OCI-LY1 (cell line): ENCODE results near the gene CD207.
A peak's percentile ranks its signal among the peaks of the same experiment; 100 is the strongest.

Experiments used
- H2AFZ ChIP-seq: fragments of 200-600 bp; sonication (generic), shearing (Covaris generic); 2 replicates; pipeline ENCODE4 v1.6.0; 2014; ENCODE audit warnings: antibody characterized with exemption, mild to moderate bottlenecking, low read length
- H3F3A ChIP-seq: fragments of 200-600 bp; sonication (generic), shearing (Covaris generic); 2 replicates; pipeline ENCODE4 v1.6.0; 2014; ENCODE audit warnings: mild to moderate bottlenecking, antibody characterized with exemption, low read length, moderate library complexity; ENCODE audit not compliant: insufficient read depth
- H3K27ac ChIP-seq: fragments of 200-600 bp; sonication (generic); 2 replicates; pipeline ENCODE4 v1.5.1; 2014; ENCODE audit warnings: low read length, mixed run types, mild to moderate bottlenecking, low read depth; ENCODE audit not compliant: poor library complexity, severe bottlenecking
- H3K27me3 ChIP-seq: fragments of 200-600 bp; sonication (generic); 2 replicates; pipeline ENCODE4 v1.6.0; 2014; ENCODE audit warnings: antibody characterized with exemption, mild to moderate bottlenecking, low read length, moderate library complexity; ENCODE audit not compliant: insufficient read depth
- H3K36me3 ChIP-seq: fragments of 200-600 bp; sonication (generic); 2 replicates; pipeline ENCODE4 v1.6.1; 2014; ENCODE audit warnings: mild to moderate bottlenecking, antibody characterized with exemption, low read length, moderate library complexity, mixed read lengths; ENCODE audit not compliant: insufficient read depth
- H3K4me1 ChIP-seq: fragments of 200-600 bp; sonication (generic); 2 replicates; pipeline ENCODE4 v1.5.1; 2014; ENCODE audit warnings: mild to moderate bottlenecking, low read length, moderate library complexity; ENCODE audit not compliant: insufficient read depth, severe bottlenecking
- H3K4me2 ChIP-seq: fragments of 200-600 bp; sonication (generic), shearing (Covaris generic); 2 replicates; pipeline ENCODE4 v1.6.1; 2014; ENCODE audit warnings: low read length
- H3K4me3 ChIP-seq: fragments of 200-600 bp; sonication (generic); 2 replicates; pipeline ENCODE4 v1.5.1; 2014; ENCODE audit warnings: low read length, low read depth, mild to moderate bottlenecking, mixed read lengths; ENCODE audit not compliant: poor library complexity, severe bottlenecking
- H3K79me2 ChIP-seq: fragments of 200-600 bp; shearing (Covaris generic); 2 replicates; pipeline ENCODE4 v1.6.1; 2016; ENCODE audit warnings: mixed run types, low read length, mixed read lengths; ENCODE audit not compliant: insufficient read depth
- H3K9ac ChIP-seq: fragments of 200-600 bp; sonication (generic), shearing (Covaris generic); 2 replicates; pipeline ENCODE4 v1.6.1; 2014; ENCODE audit warnings: mild to moderate bottlenecking, low read length, mixed read lengths
- H3K9me2 ChIP-seq: fragments of 200-600 bp; sonication (generic), shearing (Covaris generic); 2 replicates; pipeline ENCODE4 v1.6.1; 2014; ENCODE audit warnings: low read depth, mild to moderate bottlenecking, low read length, mixed read lengths
- H3K9me3 ChIP-seq: fragments of 200-600 bp; shearing (Covaris generic); 2 replicates; pipeline ENCODE4 v1.6.1; 2014; ENCODE audit warnings: low read length, mixed read lengths
- H4K20me1 ChIP-seq: fragments of 200-600 bp; sonication (generic), shearing (Covaris generic); 2 replicates; pipeline ENCODE4 v1.6.0; 2016; ENCODE audit warnings: mild to moderate bottlenecking, low read length; ENCODE audit not compliant: insufficient read depth
- EZH2 ChIP-seq: fragments of 200-600 bp; sonication (generic), shearing (Covaris generic); IDR thresholded peaks from 2 replicates; pipeline ENCODE4 v1.8.0; 2017; ENCODE audit warnings: borderline replicate concordance, mixed run types, mild to moderate bottlenecking, antibody characterized with exemption, low read length, moderate library complexity, mixed read lengths
- TF ChIP-seq, protein P1 (sequence below): fragments of 200-600 bp; sonication (generic), shearing (Covaris generic); IDR thresholded peaks from 2 replicates; pipeline ENCODE4 v1.5.1; 2017; ENCODE audit warnings: mild to moderate bottlenecking, antibody characterized with exemption, low read length, moderate library complexity, mixed read lengths

Gene CD207

DNA sequence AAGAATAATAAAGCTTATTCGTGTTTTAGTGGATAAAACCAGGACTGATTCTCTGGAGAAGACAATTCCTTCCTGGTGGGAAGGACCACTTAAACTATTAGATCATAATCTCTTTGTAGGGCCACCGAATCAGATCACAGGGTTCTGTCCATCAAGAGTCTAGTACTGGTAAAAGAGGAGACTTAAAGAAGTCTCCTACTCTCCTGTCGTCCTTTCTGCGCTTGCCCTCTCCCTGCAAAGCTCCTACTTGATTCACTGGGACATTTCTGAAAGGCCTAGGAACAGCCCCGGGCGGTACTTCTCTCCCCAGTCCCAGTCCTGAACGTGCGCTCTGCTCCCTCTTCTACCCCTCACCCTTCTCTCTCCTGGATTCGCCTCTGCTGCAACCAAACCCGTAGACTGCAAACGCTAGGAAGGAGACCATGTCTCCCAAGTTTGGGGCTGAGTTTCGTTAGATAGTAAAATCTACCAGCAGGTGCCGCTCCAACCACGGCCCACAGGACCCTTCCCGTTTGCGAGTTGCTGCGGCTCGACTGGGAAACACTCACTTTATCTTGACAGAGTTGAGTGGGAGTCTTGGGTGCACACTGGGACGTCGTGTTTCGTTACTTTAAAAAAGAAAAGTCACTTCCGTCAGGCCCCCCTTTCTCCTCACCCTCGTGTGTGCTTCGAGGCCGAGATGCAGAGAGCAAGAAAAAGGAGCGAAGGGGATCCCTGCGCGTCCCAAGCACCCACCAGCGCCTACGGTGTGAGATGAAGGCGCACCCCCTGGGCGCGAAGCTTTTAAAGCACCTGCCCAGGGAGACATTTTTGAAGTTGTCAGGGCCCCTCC is 46.1 kb downstream of the CD207 start:
- H3K27me3 ChIP-seq, result no peaks in the 10 kb centered on the region
- no peak overlapping the region for H3K27ac ChIP-seq
- no peaks in the 10 kb centered on the region for H3K79me2 ChIP-seq
- H3K9me2 ChIP-seq, result no peaks in the 10 kb centered on the region
- no peaks in the 10 kb centered on the region for H3K4me1 ChIP-seq
- no peak overlapping the region for H3K4me3 ChIP-seq
- no peak overlapping the region for H3K4me2 ChIP-seq
- H3K36me3 ChIP-seq, result no peaks in the 10 kb centered on the region
- no peaks in the 10 kb centered on the region for H3F3A ChIP-seq
- H4K20me1 ChIP-seq, result no peaks in the 10 kb centered on the region
- H3K9me3 ChIP-seq, result no peaks in the 10 kb centered on the region
- no peak overlapping the region for H3K9ac ChIP-seq
- TF ChIP-seq EZH2, result no peak
- TF ChIP-seq, protein P1, sequence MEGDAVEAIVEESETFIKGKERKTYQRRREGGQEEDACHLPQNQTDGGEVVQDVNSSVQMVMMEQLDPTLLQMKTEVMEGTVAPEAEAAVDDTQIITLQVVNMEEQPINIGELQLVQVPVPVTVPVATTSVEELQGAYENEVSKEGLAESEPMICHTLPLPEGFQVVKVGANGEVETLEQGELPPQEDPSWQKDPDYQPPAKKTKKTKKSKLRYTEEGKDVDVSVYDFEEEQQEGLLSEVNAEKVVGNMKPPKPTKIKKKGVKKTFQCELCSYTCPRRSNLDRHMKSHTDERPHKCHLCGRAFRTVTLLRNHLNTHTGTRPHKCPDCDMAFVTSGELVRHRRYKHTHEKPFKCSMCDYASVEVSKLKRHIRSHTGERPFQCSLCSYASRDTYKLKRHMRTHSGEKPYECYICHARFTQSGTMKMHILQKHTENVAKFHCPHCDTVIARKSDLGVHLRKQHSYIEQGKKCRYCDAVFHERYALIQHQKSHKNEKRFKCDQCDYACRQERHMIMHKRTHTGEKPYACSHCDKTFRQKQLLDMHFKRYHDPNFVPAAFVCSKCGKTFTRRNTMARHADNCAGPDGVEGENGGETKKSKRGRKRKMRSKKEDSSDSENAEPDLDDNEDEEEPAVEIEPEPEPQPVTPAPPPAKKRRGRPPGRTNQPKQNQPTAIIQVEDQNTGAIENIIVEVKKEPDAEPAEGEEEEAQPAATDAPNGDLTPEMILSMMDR, result peak; percentile 56
- no peak overlapping the region for H2AFZ ChIP-seq

DNA sequence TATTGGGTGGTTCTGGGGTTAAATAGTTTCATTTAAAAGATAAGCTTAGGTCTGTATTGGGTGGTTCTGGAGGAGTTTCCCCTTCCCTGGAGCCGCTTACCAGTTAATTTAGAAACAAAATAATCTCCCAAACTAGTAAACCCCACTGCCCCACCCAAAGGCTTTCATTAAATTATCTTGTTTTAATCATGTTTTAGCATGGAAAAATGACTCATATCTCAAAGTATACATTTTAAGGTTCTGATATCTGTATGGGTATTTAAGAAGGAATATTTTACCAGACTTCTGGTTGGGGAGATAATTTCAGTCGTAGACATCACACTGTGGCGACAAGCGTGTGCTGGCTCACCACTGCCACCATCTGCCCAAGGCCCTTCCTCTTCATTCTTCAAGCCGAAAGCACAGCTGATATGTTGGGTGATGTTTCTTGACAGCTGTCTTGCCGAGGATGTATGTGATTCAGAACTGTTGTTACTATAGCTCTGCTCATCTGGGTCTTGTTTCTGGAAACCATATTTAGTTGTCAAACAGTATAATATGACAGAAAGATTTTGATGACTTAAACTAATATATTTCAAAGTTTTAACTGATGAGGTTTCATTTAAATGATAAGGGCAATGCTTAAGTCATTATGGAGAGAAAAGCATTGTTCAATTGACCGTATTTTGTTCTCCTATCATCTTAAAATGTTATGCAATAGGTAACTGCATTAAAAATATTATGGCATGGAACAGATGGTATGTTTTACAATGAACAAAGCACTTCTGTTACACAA is 50.3 kb downstream of the CD207 start:
- H4K20me1 ChIP-seq, result no peaks in the 10 kb centered on the region
- no peaks in the 10 kb centered on the region for H3K4me1 ChIP-seq
- H3K36me3 ChIP-seq, result no peaks in the 10 kb centered on the region
- no peak overlapping the region for H2AFZ ChIP-seq
- no peaks in the 10 kb centered on the region for H3K27me3 ChIP-seq
- H3K9me2 ChIP-seq, result no peaks in the 10 kb centered on the region
- H3K9me3 ChIP-seq, result no peaks in the 10 kb centered on the region
- H3K9ac ChIP-seq, result no peak overlapping the region
- H3K4me2 ChIP-seq, result no peak overlapping the region
- TF ChIP-seq, protein P1, result peak; percentile 51; the same call in 1 of the 2 replicates
- no peak for TF ChIP-seq EZH2
- H3K79me2 ChIP-seq, result no peaks in the 10 kb centered on the region
- H3K4me3 ChIP-seq, result no peak overlapping the region
- no peak overlapping the region for H3K27ac ChIP-seq
- no peaks in the 10 kb centered on the region for H3F3A ChIP-seq

DNA sequence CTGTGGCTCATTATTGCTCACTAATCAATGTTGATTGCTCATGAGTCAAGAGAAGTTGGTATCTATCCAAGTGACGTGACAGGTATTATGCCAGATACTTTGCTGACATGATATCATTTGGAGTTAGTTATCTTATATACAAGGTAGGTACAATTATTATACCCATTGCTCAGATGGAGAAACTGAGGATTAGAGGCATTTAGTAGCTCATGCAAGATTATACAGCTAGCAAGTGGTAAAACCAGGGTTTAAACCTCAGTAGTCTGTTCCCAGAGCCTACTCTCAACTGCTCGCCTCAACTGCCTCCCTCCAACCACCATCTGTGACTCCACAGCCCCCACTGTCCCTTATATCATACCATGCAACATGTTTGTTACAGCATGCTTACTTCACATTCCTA is 51.3 kb downstream of the CD207 start:
- H3K4me2 ChIP-seq, result no peak overlapping the region
- no peak overlapping the region for H3K27ac ChIP-seq
- no peaks in the 10 kb centered on the region for H3K36me3 ChIP-seq
- H3K9me2 ChIP-seq, result no peaks in the 10 kb centered on the region
- no peak overlapping the region for H3K4me3 ChIP-seq
- H2AFZ ChIP-seq, result no peak overlapping the region
- H4K20me1 ChIP-seq, result no peaks in the 10 kb centered on the region
- H3F3A ChIP-seq, result no peaks in the 10 kb centered on the region
- no peaks in the 10 kb centered on the region for H3K79me2 ChIP-seq
- H3K27me3 ChIP-seq, result no peaks in the 10 kb centered on the region
- no peak for TF ChIP-seq EZH2
- TF ChIP-seq, protein P1, result no peak
- no peaks in the 10 kb centered on the region for H3K9me3 ChIP-seq
- H3K9ac ChIP-seq, result no peak overlapping the region
- no peaks in the 10 kb centered on the region for H3K4me1 ChIP-seq
